ENCODE measurements around the gene SCUBE3.

SCUBE3 gene

GRCh38 chr6:35231563-35231962, 17.8 kb downstream of the SCUBE3 start:
- H4K20me1 ChIP-seq (ENCODE audit: insufficient read depth, low read length) = peaks cover 18% of the 10 kb centered on the region
- H3K4me2 ChIP-seq (ENCODE audit: insufficient read depth, low read length) = no peak overlapping the region
- H3K4me1 ChIP-seq (ENCODE audit: insufficient read depth, low read length) = no peaks in the 10 kb centered on the region
- TF ChIP-seq CTCF (IDR thresholded peaks at IDR 0.05; ENCODE audit: borderline replicate concordance, extremely low read depth, low read length, poor library complexity, severe bottlenecking) (no peak), EZH2 (IDR thresholded peaks at IDR 0.05; ENCODE audit: borderline replicate concordance, low read depth, low read length, severe bottlenecking) (no peak)
- H2AFZ ChIP-seq (ENCODE audit: low read depth, low read length) = no peak overlapping the region
- H3K9me3 ChIP-seq (ENCODE audit: insufficient read depth, low read length, severe bottlenecking) = no peaks in the 10 kb centered on the region
- H3K9ac ChIP-seq (ENCODE audit: low read depth, low read length) = no peak overlapping the region
- H3K27me3 ChIP-seq (ENCODE audit: insufficient read depth, low read length, poor library complexity) = no peaks in the 10 kb centered on the region
- ATAC-seq (ENCODE audit: insufficient read depth, low read depth) (no peak), DNase-seq (no peak)
- H3K79me2 ChIP-seq (ENCODE audit: insufficient read depth, low read length) = no peaks in the 10 kb centered on the region
- no peaks in the 10 kb centered on the region for H3K36me3 ChIP-seq (ENCODE audit: insufficient read depth, low read length)
- no peak overlapping the region for H3K27ac ChIP-seq (ENCODE audit: low read length)
- no peak overlapping the region for H3K4me3 ChIP-seq (ENCODE audit: low read depth in 1 of 2, low read length in 2 of 2)

- Histone ChIP-seq H3K9me3 (ENCODE audit: insufficient read depth, low read length, severe bottlenecking) (no peaks in the 10 kb centered on the region), H3K27ac (ENCODE audit: low read length) (no peak overlapping the region), H3K79me2 (ENCODE audit: insufficient read depth, low read length) (no peaks in the 10 kb centered on the region), H2AFZ (ENCODE audit: low read depth, low read length) (no peak overlapping the region), H3K27me3 (ENCODE audit: insufficient read depth, low read length, poor library complexity) (no peaks in the 10 kb centered on the region), H3K4me1 (ENCODE audit: insufficient read depth, low read length) (no peaks in the 10 kb centered on the region), H3K9ac (ENCODE audit: low read depth, low read length) (no peak overlapping the region), H3K4me3 (ENCODE audit: low read depth in 1 of 2, low read length in 2 of 2) (no peak overlapping the region), H3K36me3 (ENCODE audit: insufficient read depth, low read length) (no peaks in the 10 kb centered on the region), H4K20me1 (ENCODE audit: insufficient read depth, low read length) (peaks cover 23% of the 10 kb centered on the region), H3K4me2 (ENCODE audit: insufficient read depth, low read length) (no peak overlapping the region)
- ATAC-seq (ENCODE audit: insufficient read depth, low read depth) (no peak), DNase-seq (no peak)
- TF ChIP-seq CTCF (IDR thresholded peaks at IDR 0.05; ENCODE audit: borderline replicate concordance, extremely low read depth, low read length, poor library complexity, severe bottlenecking) (no peak), EZH2 (IDR thresholded peaks at IDR 0.05; ENCODE audit: borderline replicate concordance, low read depth, low read length, severe bottlenecking) (no peak)
Observed at GRCh38 chr6:35234901-35235300, 21.1 kb downstream of the SCUBE3 start.

- no peak overlapping the region for H3K4me3 ChIP-seq (ENCODE audit: low read depth in 1 of 2, low read length in 2 of 2)
- H3K36me3 ChIP-seq (ENCODE audit: insufficient read depth, low read length) = no peaks in the 10 kb centered on the region; the same call in 1 of the 2 replicates
- no peak overlapping the region for H3K4me2 ChIP-seq (ENCODE audit: insufficient read depth, low read length)
Observed at GRCh38 chr6:35236223-35236622, 22.5 kb downstream of the SCUBE3 start.

More at GRCh38 chr6:35236223-35236622, 22.5 kb downstream of the SCUBE3 start:
- Histone ChIP-seq H2AFZ (ENCODE audit: low read depth, low read length) (no peak overlapping the region), H3K79me2 (ENCODE audit: insufficient read depth, low read length) (no peaks in the 10 kb centered on the region), H3K9ac (ENCODE audit: low read depth, low read length) (no peak overlapping the region), H3K4me1 (ENCODE audit: insufficient read depth, low read length) (no peaks in the 10 kb centered on the region), H3K9me3 (ENCODE audit: insufficient read depth, low read length, severe bottlenecking) (no peaks in the 10 kb centered on the region), H4K20me1 (ENCODE audit: insufficient read depth, low read length) (peaks cover 32% of the 10 kb centered on the region), H3K27ac (ENCODE audit: low read length) (no peak overlapping the region), H3K27me3 (ENCODE audit: insufficient read depth, low read length, poor library complexity) (no peaks in the 10 kb centered on the region)
- no peak for ATAC-seq (ENCODE audit: insufficient read depth, low read depth)
- TF ChIP-seq CTCF (IDR thresholded peaks at IDR 0.05; ENCODE audit: borderline replicate concordance, extremely low read depth, low read length, poor library complexity, severe bottlenecking) = no peak
- TF ChIP-seq EZH2 (IDR thresholded peaks at IDR 0.05; ENCODE audit: borderline replicate concordance, low read depth, low read length, severe bottlenecking) = no peak
- DNase-seq = no peak
